Measurements from ENCODE around the gene PCED1B. TPM values are rescaled to one million over a fixed set of nuclear protein-coding genes. Genes with fewer than 3 reads are reported as not detected.
"Not testable (repeated sequence)": the region's sequence is repeated elsewhere in the genome, so short reads cannot be mapped to it uniquely, and the experiment has no call there.

PCED1B gene
- total RNA-seq, 1 donor from 2014 or later: 3.1 TPM

- peaks cover 27% of the 10 kb centered on the region for H3K9me3 Mint-ChIP-seq
- H3K27ac Mint-ChIP-seq: no peak overlapping the region
- no peak overlapping the region for H3K4me3 Mint-ChIP-seq
These were observed 25.5 kb upstream of the PCED1B start for GRCh38 chr12:47053961-47054360.

DNA sequence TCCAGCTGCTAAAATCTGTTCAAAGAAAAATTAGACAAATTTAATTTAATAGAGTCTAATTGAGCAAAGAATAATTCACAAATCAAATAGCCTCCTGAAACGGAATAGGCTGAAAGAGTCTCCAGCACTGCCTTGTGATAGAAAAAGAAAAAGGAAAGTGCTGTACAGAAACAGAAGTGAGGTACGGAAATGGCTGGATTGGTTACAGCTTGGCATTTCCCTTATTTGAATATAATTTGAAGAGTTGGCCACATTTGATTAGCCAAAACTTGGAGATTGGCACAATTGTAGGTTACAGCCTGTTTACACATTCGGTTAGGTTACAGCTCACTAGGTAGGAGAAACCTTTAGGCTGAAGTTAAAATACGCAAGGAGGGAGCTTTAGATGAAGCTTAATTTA, 24.8 kb upstream of the PCED1B start:
- H3K79me2 ChIP-seq (ENCODE audit: low read depth): no peaks in the 10 kb centered on the region
- H4K20me1 ChIP-seq (ENCODE audit: low read depth): no peaks in the 10 kb centered on the region
- H3K4me3 ChIP-seq: no peak overlapping the region
- H3K4me1 Mint-ChIP-seq: no peaks in the 10 kb centered on the region
- no peak overlapping the region for H2AFZ ChIP-seq (replicated peaks)
- H3K9me3 ChIP-seq (ENCODE audit: low read depth): peaks cover 7% of the 10 kb centered on the region
- H3K4me1 ChIP-seq: no peaks in the 10 kb centered on the region
- H3F3A ChIP-seq (ENCODE audit: low read depth): no peaks in the 10 kb centered on the region
- no peak overlapping the region for H3K4me2 ChIP-seq
- H3K27me3 Mint-ChIP-seq (ENCODE audit: insufficient read depth, low read depth): no peaks in the 10 kb centered on the region
- no peak overlapping the region for H3K9ac ChIP-seq
- no peaks in the 10 kb centered on the region for H3K36me3 ChIP-seq
- H3K27ac ChIP-seq: no peak overlapping the region
- no peak overlapping the region for H3K27ac Mint-ChIP-seq
- DNase-seq (ENCODE audit: low spot score): no peak
- peaks cover 2% of the 10 kb centered on the region for H3K36me3 Mint-ChIP-seq
- TF ChIP-seq EZH2 (IDR thresholded peaks at IDR 0.05): no peak
- TF ChIP-seq EZH2phosphoT487 (IDR thresholded peaks at IDR 0.05): no peak
- TF ChIP-seq CTCF (IDR thresholded peaks at IDR 0.05): no peak
- no peak overlapping the region for H3K4me3 Mint-ChIP-seq
- peaks cover 27% of the 10 kb centered on the region for H3K9me3 Mint-ChIP-seq
- no peaks in the 10 kb centered on the region for H3K27me3 ChIP-seq

More at GRCh38 chr12:47053961-47054360, 25.5 kb upstream of the PCED1B start:
- Histone ChIP-seq H3K27me3 (no peaks in the 10 kb centered on the region), H3K79me2 (ENCODE audit: low read depth) (no peaks in the 10 kb centered on the region), H2AFZ (replicated peaks) (no peak overlapping the region), H3K4me2 (no peak overlapping the region), H3K9me3 (ENCODE audit: low read depth) (peaks cover 7% of the 10 kb centered on the region), H3K27ac (no peak overlapping the region), H3K36me3 (no peaks in the 10 kb centered on the region), H3F3A (ENCODE audit: low read depth) (no peaks in the 10 kb centered on the region), H3K9ac (no peak overlapping the region), H3K4me3 (no peak overlapping the region), H3K4me1 (no peaks in the 10 kb centered on the region), H4K20me1 (ENCODE audit: low read depth) (no peaks in the 10 kb centered on the region)
- TF ChIP-seq EZH2phosphoT487 (IDR thresholded peaks at IDR 0.05) (no peak), CTCF (IDR thresholded peaks at IDR 0.05) (no peak), EZH2 (IDR thresholded peaks at IDR 0.05) (no peak)
- Mint-ChIP-seq H3K27me3 (ENCODE audit: insufficient read depth, low read depth) (no peaks in the 10 kb centered on the region), H3K4me1 (no peaks in the 10 kb centered on the region), H3K36me3 (peaks cover 2% of the 10 kb centered on the region)
- DNase-seq (ENCODE audit: low spot score): no peak

- not testable (repeated sequence) for H2AFZ ChIP-seq (replicated peaks); H3K79me2 ChIP-seq (ENCODE audit: low read depth); H3K4me3 ChIP-seq; H3K4me1 ChIP-seq; H4K20me1 ChIP-seq (ENCODE audit: low read depth); H3K4me2 ChIP-seq; H3K36me3 ChIP-seq; H3K27me3 ChIP-seq; H3K9me3 ChIP-seq (ENCODE audit: low read depth); H3K4me1 Mint-ChIP-seq; H3K4me3 Mint-ChIP-seq; H3K9ac ChIP-seq; H3K27ac ChIP-seq; H3F3A ChIP-seq (ENCODE audit: low read depth); H3K27ac Mint-ChIP-seq; DNase-seq (ENCODE audit: low spot score); H3K27me3 Mint-ChIP-seq (ENCODE audit: insufficient read depth, low read depth); H3K36me3 Mint-ChIP-seq
- H3K9me3 Mint-ChIP-seq: peaks cover 30% of the 10 kb centered on the region
These were observed 23.6 kb upstream of the PCED1B start for GRCh38 chr12:47055856-47056255.

- H2AFZ ChIP-seq (replicated peaks); H3K27me3 ChIP-seq; H3K9ac ChIP-seq; H3K4me3 Mint-ChIP-seq; H3K36me3 Mint-ChIP-seq; H3K9me3 ChIP-seq (ENCODE audit: low read depth); H3K27ac Mint-ChIP-seq; H3K4me1 Mint-ChIP-seq; H3K4me1 ChIP-seq; H3F3A ChIP-seq (ENCODE audit: low read depth); H3K27me3 Mint-ChIP-seq (ENCODE audit: insufficient read depth, low read depth); H3K4me2 ChIP-seq; H3K27ac ChIP-seq; H3K4me3 ChIP-seq; H3K36me3 ChIP-seq; DNase-seq (ENCODE audit: low spot score); H3K79me2 ChIP-seq (ENCODE audit: low read depth); H4K20me1 ChIP-seq (ENCODE audit: low read depth): not testable (repeated sequence)
- H3K9me3 Mint-ChIP-seq: peaks cover 22% of the 10 kb centered on the region
These were observed 22.5 kb upstream of the PCED1B start for GRCh38 chr12:47056944-47057343.

GRCh38 chr12:47058640-47059039, 20.8 kb upstream of the PCED1B start:
- H3K9ac ChIP-seq; H3K4me1 ChIP-seq; H3K4me3 Mint-ChIP-seq; H3K79me2 ChIP-seq (ENCODE audit: low read depth); H4K20me1 ChIP-seq (ENCODE audit: low read depth); H3K36me3 Mint-ChIP-seq; DNase-seq (ENCODE audit: low spot score); H3K27me3 Mint-ChIP-seq (ENCODE audit: insufficient read depth, low read depth); H3K36me3 ChIP-seq; H3K27ac ChIP-seq; H3K4me3 ChIP-seq; H3K9me3 ChIP-seq (ENCODE audit: low read depth); H3K27ac Mint-ChIP-seq; H3K4me2 ChIP-seq; H3K27me3 ChIP-seq; H2AFZ ChIP-seq (replicated peaks); H3K4me1 Mint-ChIP-seq; H3F3A ChIP-seq (ENCODE audit: low read depth): not testable (repeated sequence)
- peaks cover 16% of the 10 kb centered on the region for H3K9me3 Mint-ChIP-seq

All from neural progenitor cell (in vitro differentiated cells).